Karpas-422 (cell line): ENCODE results near the gene PCGF5. TPM values are rescaled to one million over a fixed set of nuclear protein-coding genes. Genes with fewer than 3 reads are reported as not detected.

Experiments used
- total RNA-seq: library from RNA; depleted of rRNA; stranded (reverse); fragments of >200 nt; shearing (Covaris generic); gene quantifications from 2 replicates; pipeline ENCODE4 v1.2.3, GENCODE V29; 2014; ENCODE audit warnings: low replicate concordance; rRNA removed

The PCGF5 gene
- total RNA-seq, 1 experiment from 2014 or later, result 4.0 TPM

Other genes with a start within 250 kb of the PCGF5 start
- gene HECTD2, start 189.7 kb downstream of the PCGF5 start, total RNA-seq, result 0.14 and 0.22 TPM in 2 replicates